A673 (cell line): ENCODE data around the gene ARCN1.

ENCODE experiments used
- EZH2 ChIP-seq: fragments of 200-600 bp; sonication (generic); IDR thresholded peaks from 2 replicates; pipeline ENCODE4 v1.6.1; 2017; ENCODE audit warnings: borderline replicate concordance, low read depth, mild to moderate bottlenecking, mixed read lengths, antibody characterized with exemption, low read length; ENCODE audit not compliant: poor library complexity, severe bottlenecking
- TF ChIP-seq, protein P1 (sequence below): fragments of 300-800, 200-600 bp; sonication (generic); conservative IDR thresholded peaks from 2 replicates; pipeline ENCODE4 v1.5.1; 2017; ENCODE audit warnings: low read depth, mild to moderate bottlenecking, antibody characterized with exemption, low read length, moderate library complexity, mixed read lengths

DNA sequence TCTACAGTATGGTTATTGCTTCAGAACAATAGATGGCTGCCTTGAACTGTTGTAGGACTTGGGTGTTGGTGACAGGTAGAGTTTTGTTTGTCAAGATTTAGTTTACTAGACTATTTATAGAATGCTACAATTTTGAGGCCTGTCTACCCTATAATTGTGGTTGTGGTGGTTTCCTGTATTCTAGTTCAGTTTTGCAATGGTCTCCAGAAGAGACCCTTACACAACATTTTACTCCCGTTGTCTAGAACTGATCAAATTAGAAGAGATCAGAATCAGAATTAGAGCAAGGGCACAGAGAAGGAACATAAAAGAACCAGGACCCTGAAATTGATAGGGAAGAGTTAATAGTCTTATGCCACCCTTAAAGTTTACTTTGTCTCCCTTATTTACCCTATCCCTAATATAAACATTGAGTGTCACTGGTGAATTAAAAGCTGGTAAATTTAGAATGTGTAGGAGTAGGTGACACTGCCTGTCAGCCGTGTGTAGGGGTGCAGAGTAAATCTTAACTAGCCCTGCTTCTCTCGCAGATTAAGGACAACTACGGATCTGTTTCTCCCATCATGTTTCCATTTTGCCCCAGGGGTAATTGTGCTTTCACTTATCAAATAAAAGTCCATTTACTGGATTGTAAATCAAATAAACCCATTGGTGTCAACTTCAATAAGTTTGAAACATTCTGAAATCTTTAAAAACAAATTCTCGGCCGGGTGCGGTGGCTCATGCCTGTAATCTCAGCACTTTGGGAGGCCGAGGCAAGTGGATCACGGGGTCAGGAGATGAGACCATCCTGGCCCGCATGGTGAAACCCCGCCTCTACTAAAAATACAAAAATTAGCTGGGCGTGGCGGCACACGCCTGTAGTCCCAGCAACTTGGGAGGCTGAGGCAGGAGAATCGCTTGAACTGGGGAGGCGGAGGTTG lies 24.3 kb downstream of the ARCN1 start:
- TF ChIP-seq, protein P1, sequence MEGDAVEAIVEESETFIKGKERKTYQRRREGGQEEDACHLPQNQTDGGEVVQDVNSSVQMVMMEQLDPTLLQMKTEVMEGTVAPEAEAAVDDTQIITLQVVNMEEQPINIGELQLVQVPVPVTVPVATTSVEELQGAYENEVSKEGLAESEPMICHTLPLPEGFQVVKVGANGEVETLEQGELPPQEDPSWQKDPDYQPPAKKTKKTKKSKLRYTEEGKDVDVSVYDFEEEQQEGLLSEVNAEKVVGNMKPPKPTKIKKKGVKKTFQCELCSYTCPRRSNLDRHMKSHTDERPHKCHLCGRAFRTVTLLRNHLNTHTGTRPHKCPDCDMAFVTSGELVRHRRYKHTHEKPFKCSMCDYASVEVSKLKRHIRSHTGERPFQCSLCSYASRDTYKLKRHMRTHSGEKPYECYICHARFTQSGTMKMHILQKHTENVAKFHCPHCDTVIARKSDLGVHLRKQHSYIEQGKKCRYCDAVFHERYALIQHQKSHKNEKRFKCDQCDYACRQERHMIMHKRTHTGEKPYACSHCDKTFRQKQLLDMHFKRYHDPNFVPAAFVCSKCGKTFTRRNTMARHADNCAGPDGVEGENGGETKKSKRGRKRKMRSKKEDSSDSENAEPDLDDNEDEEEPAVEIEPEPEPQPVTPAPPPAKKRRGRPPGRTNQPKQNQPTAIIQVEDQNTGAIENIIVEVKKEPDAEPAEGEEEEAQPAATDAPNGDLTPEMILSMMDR: no peak
- TF ChIP-seq EZH2: no peak
